Measurements from ENCODE around the gene RARG. TPM values are rescaled to one million over a fixed set of nuclear protein-coding genes. Genes with fewer than 3 reads are reported as not detected.

RARG gene
- total RNA-seq, 1 donor from 2014 or later: 10.1 TPM

DNA sequence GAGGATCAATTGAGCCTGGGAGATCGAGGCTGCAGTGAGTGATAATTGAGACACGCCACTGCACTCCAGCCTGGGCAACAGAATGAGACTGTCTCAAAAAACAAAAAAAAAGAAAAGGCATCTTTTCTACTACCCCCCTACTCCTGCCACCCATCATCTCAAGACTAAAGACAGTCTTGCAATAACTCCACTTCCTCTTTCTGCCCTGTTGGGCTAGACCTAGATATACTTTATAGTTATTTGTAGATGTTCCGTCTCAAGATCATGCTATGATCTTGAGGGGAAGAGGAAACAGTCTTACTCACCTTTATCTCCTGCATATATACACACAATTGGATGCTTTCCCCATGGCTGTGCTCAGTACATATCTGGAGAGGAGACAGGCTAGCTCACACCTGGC lies 24.0 kb upstream of the RARG start:
- no peaks in the 10 kb centered on the region for H3K9me3 Mint-ChIP-seq (ENCODE audit: unreplicated experiment)
- no peak overlapping the region for H3K4me3 Mint-ChIP-seq (ENCODE audit: unreplicated experiment)
- Histone ChIP-seq H3K79me2 (ENCODE audit: insufficient read depth, low read length) (peaks cover 28% of the 10 kb centered on the region), H3K4me1 (ENCODE audit: insufficient read depth, low read length) (peaks cover 11% of the 10 kb centered on the region), H3K9ac (ENCODE audit: low read length) (no peak overlapping the region), H3K27ac (ENCODE audit: low read depth, low read length) (no peak overlapping the region), H3K4me2 (ENCODE audit: low read length) (no peak overlapping the region), H3K27me3 (ENCODE audit: insufficient read depth, low read length) (no peaks in the 10 kb centered on the region), H2AFZ (ENCODE audit: low read depth, low read length) (no peak overlapping the region), H3K36me3 (ENCODE audit: insufficient read depth, low read length) (peaks cover 3% of the 10 kb centered on the region), H3K4me3 (ENCODE audit: insufficient read depth, low read depth, low read length) (no peak overlapping the region), H3K9me3 (ENCODE audit: insufficient read depth, low read depth, low read length) (no peaks in the 10 kb centered on the region), H4K20me1 (ENCODE audit: insufficient read depth, low read length) (no peaks in the 10 kb centered on the region)
- peaks cover 8% of the 10 kb centered on the region for H3K4me1 Mint-ChIP-seq (ENCODE audit: low read depth, unreplicated experiment)
- TF ChIP-seq EZH2 (IDR thresholded peaks at IDR 0.05; ENCODE audit: insufficient read depth, low read length): no peak
- TF ChIP-seq, protein P1, sequence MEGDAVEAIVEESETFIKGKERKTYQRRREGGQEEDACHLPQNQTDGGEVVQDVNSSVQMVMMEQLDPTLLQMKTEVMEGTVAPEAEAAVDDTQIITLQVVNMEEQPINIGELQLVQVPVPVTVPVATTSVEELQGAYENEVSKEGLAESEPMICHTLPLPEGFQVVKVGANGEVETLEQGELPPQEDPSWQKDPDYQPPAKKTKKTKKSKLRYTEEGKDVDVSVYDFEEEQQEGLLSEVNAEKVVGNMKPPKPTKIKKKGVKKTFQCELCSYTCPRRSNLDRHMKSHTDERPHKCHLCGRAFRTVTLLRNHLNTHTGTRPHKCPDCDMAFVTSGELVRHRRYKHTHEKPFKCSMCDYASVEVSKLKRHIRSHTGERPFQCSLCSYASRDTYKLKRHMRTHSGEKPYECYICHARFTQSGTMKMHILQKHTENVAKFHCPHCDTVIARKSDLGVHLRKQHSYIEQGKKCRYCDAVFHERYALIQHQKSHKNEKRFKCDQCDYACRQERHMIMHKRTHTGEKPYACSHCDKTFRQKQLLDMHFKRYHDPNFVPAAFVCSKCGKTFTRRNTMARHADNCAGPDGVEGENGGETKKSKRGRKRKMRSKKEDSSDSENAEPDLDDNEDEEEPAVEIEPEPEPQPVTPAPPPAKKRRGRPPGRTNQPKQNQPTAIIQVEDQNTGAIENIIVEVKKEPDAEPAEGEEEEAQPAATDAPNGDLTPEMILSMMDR (IDR thresholded peaks at IDR 0.05; ENCODE audit: insufficient read depth, low read depth, low read length): no peak
- DNase-seq (ENCODE audit: low read depth) (no peak), FAIRE-seq (no peak)
- H3K27me3 Mint-ChIP-seq (ENCODE audit: low read depth, unreplicated experiment): no peaks in the 10 kb centered on the region
- no peak overlapping the region for H3K27ac Mint-ChIP-seq (ENCODE audit: unreplicated experiment)
- peaks cover 5% of the 10 kb centered on the region for H3K36me3 Mint-ChIP-seq (ENCODE audit: low read depth, unreplicated experiment)

DNA sequence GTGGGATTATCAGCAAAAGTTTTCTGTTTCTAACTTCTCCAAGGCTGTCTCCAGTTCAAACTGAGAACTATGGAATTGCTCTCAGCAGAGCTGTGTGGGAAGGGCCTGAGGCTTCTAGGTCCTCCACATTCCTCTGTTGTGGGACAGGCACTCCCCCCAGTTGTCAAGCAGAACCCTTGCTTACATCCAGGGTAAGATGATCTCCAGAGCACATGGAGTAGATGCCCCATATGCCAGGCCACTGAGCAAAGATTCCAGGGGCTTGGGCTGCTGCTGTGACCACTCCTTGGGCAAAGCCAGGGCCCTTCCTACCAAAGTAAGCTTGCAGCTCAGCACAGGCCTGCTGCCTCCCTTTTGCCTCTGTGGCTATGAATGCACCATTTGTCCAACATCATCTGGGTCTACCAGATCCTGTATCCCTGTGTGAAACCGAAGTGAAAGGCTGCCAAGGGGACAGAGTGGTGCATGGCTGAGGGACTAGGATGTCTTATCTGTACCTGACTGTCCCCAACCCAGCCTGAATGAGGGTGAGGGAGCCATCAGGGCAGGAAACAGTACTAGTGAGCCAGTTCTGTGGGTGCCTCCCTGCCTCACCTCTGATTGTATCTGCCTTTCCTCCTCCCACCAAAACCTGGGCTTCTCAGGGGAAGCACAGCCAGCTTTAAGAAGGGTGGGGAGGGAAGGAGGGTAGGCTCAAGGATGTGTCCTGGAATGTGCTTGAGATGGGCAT lies 23.0 kb upstream of the RARG start:
- H3K4me1 Mint-ChIP-seq (ENCODE audit: low read depth, unreplicated experiment): peaks cover 10% of the 10 kb centered on the region
- no peaks in the 10 kb centered on the region for H3K9me3 ChIP-seq (ENCODE audit: insufficient read depth, low read depth, low read length)

More for the DNA sequence above, 23.0 kb upstream of the RARG start:
- H3K4me3 ChIP-seq (ENCODE audit: insufficient read depth, low read depth, low read length): no peak overlapping the region
- H3K79me2 ChIP-seq (ENCODE audit: insufficient read depth, low read length): peaks cover 28% of the 10 kb centered on the region
- H4K20me1 ChIP-seq (ENCODE audit: insufficient read depth, low read length): no peaks in the 10 kb centered on the region
- H3K27ac ChIP-seq (ENCODE audit: low read depth, low read length): no peak overlapping the region
- DNase-seq (ENCODE audit: low read depth): no peak
- H2AFZ ChIP-seq (ENCODE audit: low read depth, low read length): no peak overlapping the region
- H3K27me3 ChIP-seq (ENCODE audit: insufficient read depth, low read length): no peaks in the 10 kb centered on the region
- Mint-ChIP-seq H3K27ac (ENCODE audit: unreplicated experiment) (no peak overlapping the region), H3K27me3 (ENCODE audit: low read depth, unreplicated experiment) (no peaks in the 10 kb centered on the region), H3K4me3 (ENCODE audit: unreplicated experiment) (no peak overlapping the region), H3K36me3 (ENCODE audit: low read depth, unreplicated experiment) (peaks cover 5% of the 10 kb centered on the region), H3K9me3 (ENCODE audit: unreplicated experiment) (no peaks in the 10 kb centered on the region)
- H3K36me3 ChIP-seq (ENCODE audit: insufficient read depth, low read length): peaks cover 3% of the 10 kb centered on the region
- H3K9ac ChIP-seq (ENCODE audit: low read length): no peak overlapping the region
- H3K4me2 ChIP-seq (ENCODE audit: low read length): no peak overlapping the region
- H3K4me1 ChIP-seq (ENCODE audit: insufficient read depth, low read length): peaks cover 11% of the 10 kb centered on the region
- FAIRE-seq: no peak
- TF ChIP-seq, protein P1 (IDR thresholded peaks at IDR 0.05; ENCODE audit: insufficient read depth, low read depth, low read length): no peak
- TF ChIP-seq EZH2 (IDR thresholded peaks at IDR 0.05; ENCODE audit: insufficient read depth, low read length): no peak

Measured in astrocyte (in vitro differentiated cells and primary cell).